GM20000 (cell line): ENCODE measurements around the gene CTSA.
A peak's percentile ranks its signal among the peaks of the same experiment; 100 is the strongest.

Experiments used
- DNase-seq: peaks from one replicate; pipeline ENCODE4 v3.0.0; 2012; ENCODE audit warnings: low spot score
- CTCF ChIP-seq: IDR thresholded peaks from 2 replicates; pipeline ENCODE4 v1.5.1; 2012; ENCODE audit warnings: mild to moderate bottlenecking, control low read depth; ENCODE audit errors: extremely low read depth, missing control alignments

Gene CTSA

GRCh38 chr20:45890077-45890984 is 804 bp upstream of the CTSA start:
- DNase-seq, result peak; percentile 75
- TF ChIP-seq CTCF, result peak; percentile 25

- DNase-seq, result no peak
These were observed 1.1 kb downstream of the CTSA start for GRCh38 chr20:45892049-45892825.

GRCh38 chr20:45892828-45893500 is 1.8 kb downstream of the CTSA start:
- TF ChIP-seq CTCF, result no peak

More at GRCh38 chr20:45892049-45892825, 1.1 kb downstream of the CTSA start:
- no peak for TF ChIP-seq CTCF

GRCh38 chr20:45893831-45894230 is 2.7 kb downstream of the CTSA start:
- no peak for TF ChIP-seq CTCF
- no peak for DNase-seq

More at GRCh38 chr20:45892828-45893500, 1.8 kb downstream of the CTSA start:
- DNase-seq, result no peak

GRCh38 chr20:45894797-45895196 is 3.7 kb downstream of the CTSA start:
- no peak for DNase-seq
- no peak for TF ChIP-seq CTCF

GRCh38 chr20:45896641-45897161 is 5.6 kb downstream of the CTSA start:
- TF ChIP-seq CTCF, result no peak

More at GRCh38 chr20:45896641-45897161, 5.6 kb downstream of the CTSA start:
- DNase-seq, result no peak
